Measurements from ENCODE around the gene STX8.

Gene STX8

DNA sequence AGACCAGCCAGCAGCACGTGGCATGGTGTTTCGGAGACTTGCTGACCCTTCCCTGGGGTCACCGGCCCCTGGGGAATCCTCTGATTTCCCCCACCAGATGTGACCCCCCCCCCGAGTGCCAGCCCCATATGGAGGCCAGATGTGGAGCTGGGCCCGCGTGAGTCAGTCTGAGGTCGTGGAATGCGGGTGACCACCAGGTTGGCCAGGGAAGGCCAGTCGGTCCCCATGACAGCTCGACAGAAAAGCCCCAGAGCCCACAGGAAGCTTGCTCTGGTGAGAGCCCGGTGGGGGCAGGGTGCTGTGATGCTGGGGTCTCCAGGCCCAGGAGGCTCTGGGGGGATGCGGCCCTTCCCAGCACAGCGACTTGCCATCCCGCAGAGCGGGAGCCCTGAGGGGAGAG, 345.3 kb downstream of the STX8 start:
- Histone ChIP-seq H3K9ac (ENCODE audit: low read length) (no peak overlapping the region), H3K18ac (ENCODE audit: low read depth in 1 of 2, low read length in 2 of 2) (no peak overlapping the region), H2BK12ac (ENCODE audit: low read length in 2 of 2) (no peak overlapping the region), H3K79me1 (replicated peaks; ENCODE audit: low read length, poor library complexity, severe bottlenecking) (no peaks in the 10 kb centered on the region), H3K9me3 (ENCODE audit: control insufficient read depth, low read length) (no peaks in the 10 kb centered on the region), H4K8ac (ENCODE audit: low read length) (no peak overlapping the region), H2BK5ac (ENCODE audit: low read depth, low read length, poor library complexity, severe bottlenecking) (no peak overlapping the region), H3K27me3 (ENCODE audit: control insufficient read depth in 1 of 2, insufficient read depth in 1 of 2, low read length in 2 of 2) (peaks cover 8 to 27% of the 10 kb centered on the region in 2 experiments), H2BK120ac (ENCODE audit: low read depth, low read length) (no peak overlapping the region), H2BK15ac (ENCODE audit: low read depth, poor library complexity, severe bottlenecking) (no peak overlapping the region), H3K23ac (ENCODE audit: low read length in 2 of 2) (no peak overlapping the region), H3K4me3 (ENCODE audit: insufficient read depth in 1 of 2, low read depth in 1 of 2, low read length in 2 of 2) (no peak overlapping the region), H3K4me1 (ENCODE audit: control insufficient read depth, insufficient read depth, low read depth, low read length) (peaks cover 22% of the 10 kb centered on the region), H2AK5ac (ENCODE audit: low read length, severe bottlenecking) (no peak overlapping the region), H3K4me2 (ENCODE audit: low read length, poor library complexity, severe bottlenecking) (no peak overlapping the region), H3K36me3 (ENCODE audit: control insufficient read depth in 1 of 2, insufficient read depth in 2 of 2, low read depth in 1 of 2, low read length in 2 of 2) (no peaks in the 10 kb centered on the region), H3K4ac (ENCODE audit: low read depth in 1 of 2, low read length in 2 of 2) (no peak overlapping the region), H3K14ac (ENCODE audit: low read length in 2 of 2) (no peak overlapping the region), H2AFZ (ENCODE audit: low read depth, low read length) (no peak overlapping the region), H4K91ac (ENCODE audit: low read length) (no peak overlapping the region), H3K27ac (ENCODE audit: low read length, poor library complexity, severe bottlenecking) (no peak overlapping the region)
- peak; percentile 20 for DNase-seq
- WGBS = 62% methylated on average over 13 of the region's 15 CpGs

DNA sequence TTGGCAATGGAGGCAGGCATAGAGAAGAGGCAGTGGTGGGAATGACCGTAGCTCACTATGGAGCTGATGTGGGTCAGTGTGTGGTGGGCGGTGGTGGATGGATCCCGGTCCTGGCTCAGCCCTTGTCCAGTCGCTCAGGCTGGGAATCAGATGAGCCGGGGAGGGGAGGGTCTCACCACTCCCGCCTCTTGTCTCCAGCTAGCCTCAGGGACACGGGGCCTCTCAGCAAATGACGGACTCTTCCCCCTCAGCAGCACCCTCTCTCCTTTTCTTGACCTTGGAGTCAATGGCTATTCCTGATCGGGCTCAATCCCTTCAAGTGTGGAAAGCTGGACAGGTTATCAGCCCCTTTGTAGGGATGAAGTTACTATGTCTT, 345.8 kb downstream of the STX8 start:
- peaks cover 22% of the 10 kb centered on the region for H3K4me1 ChIP-seq (ENCODE audit: control insufficient read depth, insufficient read depth, low read depth, low read length)
- H2AK5ac ChIP-seq (ENCODE audit: low read length, severe bottlenecking) = no peak overlapping the region

DNA sequence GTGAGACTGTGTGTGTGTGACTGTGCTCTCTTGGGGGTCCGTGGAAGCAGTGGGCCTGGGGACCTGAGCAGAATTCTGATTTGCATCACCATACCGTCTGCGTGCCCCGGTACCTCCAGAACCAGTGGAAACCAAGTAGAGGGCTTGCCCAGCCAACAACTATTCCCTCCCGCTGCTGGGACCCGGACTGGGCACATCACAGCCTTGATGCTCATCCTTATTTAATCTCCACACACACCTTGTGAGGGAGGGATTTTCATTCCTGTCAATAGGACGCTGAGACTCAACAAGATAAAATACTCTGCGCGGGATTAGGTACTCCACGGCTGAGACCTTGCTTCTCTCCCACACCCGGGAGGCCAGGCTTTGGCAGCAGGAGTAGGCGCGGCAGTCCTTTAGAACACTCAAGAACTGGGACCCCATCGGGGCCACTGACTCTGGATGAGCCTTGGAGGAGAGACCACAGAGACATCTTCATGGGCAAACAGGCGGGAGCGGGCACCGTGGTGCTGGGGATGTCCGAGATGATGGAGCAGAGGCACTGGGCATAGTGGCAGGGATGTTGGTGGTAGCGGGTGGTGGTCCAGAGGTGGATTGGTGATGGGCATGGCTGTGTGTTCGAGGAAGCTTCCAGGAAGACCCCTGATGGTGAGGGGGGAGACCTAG, 346.3 kb downstream of the STX8 start:
- H3K27me3 ChIP-seq (ENCODE audit: control insufficient read depth in 1 of 2, insufficient read depth in 1 of 2, low read length in 2 of 2) = peaks cover 8 to 26% of the 10 kb centered on the region in 2 experiments
- no peak overlapping the region for H3K4ac ChIP-seq (ENCODE audit: low read depth in 1 of 2, low read length in 2 of 2)
- no peak overlapping the region for H3K23ac ChIP-seq (ENCODE audit: low read length in 2 of 2)
- 93% methylated on average over 20 of the region's 20 CpGs for WGBS
- H2AK5ac ChIP-seq (ENCODE audit: low read length, severe bottlenecking) = no peak overlapping the region
- H2BK5ac ChIP-seq (ENCODE audit: low read depth, low read length, poor library complexity, severe bottlenecking) = no peak overlapping the region
- no peak overlapping the region for H4K8ac ChIP-seq (ENCODE audit: low read length)
- peak overlapping the region in 1 of 2 experiments; percentile 35 for H3K14ac ChIP-seq (ENCODE audit: low read length in 2 of 2)
- H3K9me3 ChIP-seq (ENCODE audit: control insufficient read depth, low read length) = no peaks in the 10 kb centered on the region
- H3K79me1 ChIP-seq (replicated peaks; ENCODE audit: low read length, poor library complexity, severe bottlenecking) = no peaks in the 10 kb centered on the region
- no peak overlapping the region for H2BK15ac ChIP-seq (ENCODE audit: low read depth, poor library complexity, severe bottlenecking)
- H3K9ac ChIP-seq (ENCODE audit: low read length) = peak overlapping the region; percentile 58
- H4K91ac ChIP-seq (ENCODE audit: low read length) = no peak overlapping the region
- no peak overlapping the region for H3K27ac ChIP-seq (ENCODE audit: low read length, poor library complexity, severe bottlenecking)
- no peak overlapping the region for H2AFZ ChIP-seq (ENCODE audit: low read depth, low read length)
- no peak overlapping the region for H2BK120ac ChIP-seq (ENCODE audit: low read depth, low read length)
- H3K36me3 ChIP-seq (ENCODE audit: control insufficient read depth in 1 of 2, insufficient read depth in 2 of 2, low read depth in 1 of 2, low read length in 2 of 2) = no peaks in the 10 kb centered on the region
- H2BK12ac ChIP-seq (ENCODE audit: low read length in 2 of 2) = no peak overlapping the region
- peaks cover 22% of the 10 kb centered on the region for H3K4me1 ChIP-seq (ENCODE audit: control insufficient read depth, insufficient read depth, low read depth, low read length)
- H3K4me2 ChIP-seq (ENCODE audit: low read length, poor library complexity, severe bottlenecking) = no peak overlapping the region
- no peak for DNase-seq
- no peak overlapping the region for H3K4me3 ChIP-seq (ENCODE audit: insufficient read depth in 1 of 2, low read depth in 1 of 2, low read length in 2 of 2)
- H3K18ac ChIP-seq (ENCODE audit: low read depth in 1 of 2, low read length in 2 of 2) = no peak overlapping the region

More for the DNA sequence above, 345.8 kb downstream of the STX8 start:
- Histone ChIP-seq H3K27ac (ENCODE audit: low read length, poor library complexity, severe bottlenecking) (no peak overlapping the region), H3K18ac (ENCODE audit: low read depth in 1 of 2, low read length in 2 of 2) (no peak overlapping the region), H3K27me3 (ENCODE audit: control insufficient read depth in 1 of 2, insufficient read depth in 1 of 2, low read length in 2 of 2) (peaks cover 8 to 27% of the 10 kb centered on the region in 2 experiments), H3K79me1 (replicated peaks; ENCODE audit: low read length, poor library complexity, severe bottlenecking) (no peaks in the 10 kb centered on the region), H3K9me3 (ENCODE audit: control insufficient read depth, low read length) (no peaks in the 10 kb centered on the region), H2BK5ac (ENCODE audit: low read depth, low read length, poor library complexity, severe bottlenecking) (no peak overlapping the region), H3K9ac (ENCODE audit: low read length) (no peak overlapping the region), H3K36me3 (ENCODE audit: control insufficient read depth in 1 of 2, insufficient read depth in 2 of 2, low read depth in 1 of 2, low read length in 2 of 2) (no peaks in the 10 kb centered on the region), H3K14ac (ENCODE audit: low read length in 2 of 2) (no peak overlapping the region), H3K4ac (ENCODE audit: low read depth in 1 of 2, low read length in 2 of 2) (no peak overlapping the region), H2BK12ac (ENCODE audit: low read length in 2 of 2) (no peak overlapping the region), H2BK15ac (ENCODE audit: low read depth, poor library complexity, severe bottlenecking) (no peak overlapping the region), H4K8ac (ENCODE audit: low read length) (no peak overlapping the region), H4K91ac (ENCODE audit: low read length) (no peak overlapping the region), H2AFZ (ENCODE audit: low read depth, low read length) (no peak overlapping the region), H3K4me2 (ENCODE audit: low read length, poor library complexity, severe bottlenecking) (no peak overlapping the region), H3K23ac (ENCODE audit: low read length in 2 of 2) (no peak overlapping the region), H3K4me3 (ENCODE audit: insufficient read depth in 1 of 2, low read depth in 1 of 2, low read length in 2 of 2) (no peak overlapping the region), H2BK120ac (ENCODE audit: low read depth, low read length) (no peak overlapping the region)
- no peak for DNase-seq
- 96% methylated on average over 2 of the region's 9 CpGs for WGBS

DNA sequence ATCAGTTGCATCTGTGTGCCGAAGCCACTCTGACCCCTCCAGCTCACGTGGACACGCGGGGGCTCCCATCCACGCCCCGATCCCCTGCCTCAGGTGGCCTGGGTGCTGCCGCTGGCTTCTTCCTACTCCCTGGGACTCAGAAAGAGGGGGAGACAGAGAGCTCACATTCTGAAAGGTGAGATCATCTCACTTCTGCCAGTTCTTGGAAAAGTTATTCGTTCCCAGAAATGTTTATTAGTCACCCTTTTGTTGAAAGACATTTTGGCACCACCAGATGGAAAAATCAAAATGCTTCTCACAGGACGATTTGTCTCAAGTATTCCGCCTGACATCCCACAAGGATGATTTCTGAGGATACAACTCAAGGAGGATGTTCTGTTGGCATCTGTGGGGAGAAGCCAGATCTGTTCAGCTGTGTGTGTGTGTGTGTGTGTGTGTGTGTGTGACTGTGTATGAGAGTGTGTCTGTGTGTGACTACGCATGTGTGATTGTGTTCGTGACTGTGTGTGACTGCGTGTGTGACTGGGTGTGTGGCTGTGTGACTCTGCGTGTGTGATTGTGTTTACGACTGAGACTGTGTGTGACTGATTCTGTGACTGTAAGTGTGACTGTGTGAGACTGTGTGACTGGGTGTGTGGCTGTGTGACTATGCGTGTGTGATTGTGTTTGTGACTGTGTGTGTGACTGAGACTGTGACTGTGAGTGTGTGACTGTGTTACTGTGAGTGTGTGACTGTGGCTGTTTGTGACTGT, 347.0 kb downstream of the STX8 start:
- Histone ChIP-seq H2BK5ac (ENCODE audit: low read depth, low read length, poor library complexity, severe bottlenecking) (no peak overlapping the region), H3K79me1 (replicated peaks; ENCODE audit: low read length, poor library complexity, severe bottlenecking) (no peaks in the 10 kb centered on the region), H2AK5ac (ENCODE audit: low read length, severe bottlenecking) (no peak overlapping the region), H3K18ac (ENCODE audit: low read depth in 1 of 2, low read length in 2 of 2) (peak overlapping the region in 1 of 2 experiments; percentile 1), H3K14ac (ENCODE audit: low read length in 2 of 2) (peak overlapping the region in 1 of 2 experiments; percentile 35), H2BK120ac (ENCODE audit: low read depth, low read length) (no peak overlapping the region), H3K4me1 (ENCODE audit: control insufficient read depth, insufficient read depth, low read depth, low read length) (peaks cover 22% of the 10 kb centered on the region), H3K36me3 (ENCODE audit: control insufficient read depth in 1 of 2, insufficient read depth in 2 of 2, low read depth in 1 of 2, low read length in 2 of 2) (no peaks in the 10 kb centered on the region), H3K4ac (ENCODE audit: low read depth in 1 of 2, low read length in 2 of 2) (no peak overlapping the region), H3K4me2 (ENCODE audit: low read length, poor library complexity, severe bottlenecking) (no peak overlapping the region), H2BK12ac (ENCODE audit: low read length in 2 of 2) (no peak overlapping the region), H2AFZ (ENCODE audit: low read depth, low read length) (no peak overlapping the region), H3K27me3 (ENCODE audit: control insufficient read depth in 1 of 2, insufficient read depth in 1 of 2, low read length in 2 of 2) (peaks cover 8 to 19% of the 10 kb centered on the region in 2 experiments), H3K9ac (ENCODE audit: low read length) (peak overlapping the region; percentile 58), H4K91ac (ENCODE audit: low read length) (peak overlapping the region; percentile 63), H3K4me3 (ENCODE audit: insufficient read depth in 1 of 2, low read depth in 1 of 2, low read length in 2 of 2) (peak overlapping the region in 1 of 2 experiments; percentile 40), H3K9me3 (ENCODE audit: control insufficient read depth, low read length) (no peaks in the 10 kb centered on the region), H4K8ac (ENCODE audit: low read length) (no peak overlapping the region), H2BK15ac (ENCODE audit: low read depth, poor library complexity, severe bottlenecking) (no peak overlapping the region), H3K27ac (ENCODE audit: low read length, poor library complexity, severe bottlenecking) (no peak overlapping the region), H3K23ac (ENCODE audit: low read length in 2 of 2) (no peak overlapping the region)
- peak; percentile 38 for DNase-seq
- 85% methylated on average over 16 of the region's 16 CpGs for WGBS

Measured in mesenchymal stem cell (in vitro differentiated cells and primary cell).